ENCODE measurements around the gene ANGPTL2. TPM values are rescaled to one million over a fixed set of nuclear protein-coding genes. Genes with fewer than 3 reads are reported as not detected.
"Not testable (repeated sequence)": the region's sequence is repeated elsewhere in the genome, so short reads cannot be mapped to it uniquely, and the experiment has no call there.

Gene ANGPTL2
- total and polyA plus RNA-seq, 3 experiments from 2014 or later: not detected

- peak overlapping the region in 1 of 7 donors; percentile 56 for H3K4me3 Mint-ChIP-seq
- H3K36me3 Mint-ChIP-seq: peaks cover 0 to 9% (median 1%) of the 10 kb centered on the region in 3 donors
- no peaks in the 10 kb centered on the region for H3K9me3 Mint-ChIP-seq
- H3K36me3 ChIP-seq (ENCODE audit: insufficient read depth, low read length): no peaks in the 10 kb centered on the region
- H3K27ac ChIP-seq (ENCODE audit: low read depth, low read length): no peak overlapping the region
- peak overlapping the region in 2 of 8 donors; percentile 43 to 51 for H3K27ac Mint-ChIP-seq
- no peaks in the 10 kb centered on the region for H3K4me1 ChIP-seq (ENCODE audit: insufficient read depth, low read length)
- no peaks in the 10 kb centered on the region for H3K9me3 ChIP-seq (ENCODE audit: low read length)
- H3K27me3 ChIP-seq (ENCODE audit: insufficient read depth, low read length, poor library complexity, severe bottlenecking): no peaks in the 10 kb centered on the region
- ChIA-PET CTCF (interaction anchor here (0.9 to 1.2 kb wide), 2 partner anchors 11 to 13 kb away, joined by 3 read pairs; no protein-coding TSS in a partner anchor), POLR2A (no interaction called here)
- peaks cover 6 to 7% of the 10 kb centered on the region in 2 donors for H3K27me3 Mint-ChIP-seq
- no peak for DNase-seq
- H3K4me3 ChIP-seq (ENCODE audit: low read length): no peak overlapping the region
- H3K4me1 Mint-ChIP-seq: peaks cover 3 to 11% (median 7%) of the 10 kb centered on the region in 3 donors
Observed at GRCh38 chr9:127149463-127150390, 27.3 kb upstream of the ANGPTL2 start.

DNA sequence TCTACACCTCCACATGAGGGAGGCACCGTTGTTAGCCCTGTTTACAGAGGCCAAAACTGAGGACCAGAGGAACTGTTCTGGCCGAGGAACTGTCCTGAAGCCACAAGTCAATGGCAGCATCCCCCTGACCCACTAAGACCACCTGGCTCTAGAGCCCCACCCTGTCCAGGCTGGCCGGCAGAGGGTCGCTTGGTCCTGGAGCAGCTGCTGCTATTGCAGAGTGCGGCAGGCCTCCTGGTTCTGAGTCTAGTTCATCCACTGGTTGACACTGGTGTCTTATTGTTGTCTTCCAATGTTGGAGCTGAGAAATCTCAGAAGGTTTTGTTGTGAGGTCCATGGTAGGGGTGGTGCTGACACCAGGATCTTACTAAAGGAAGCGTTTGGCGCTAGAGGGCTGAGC, 26.6 kb upstream of the ANGPTL2 start:
- H3K4me1 ChIP-seq (ENCODE audit: insufficient read depth, low read length): no peaks in the 10 kb centered on the region
- H3K36me3 Mint-ChIP-seq: peaks cover 0 to 9% (median 1%) of the 10 kb centered on the region in 3 donors
- H3K9me3 Mint-ChIP-seq: no peaks in the 10 kb centered on the region
- DNase-seq: no peak
- no peaks in the 10 kb centered on the region for H3K9me3 ChIP-seq (ENCODE audit: low read length)
- H3K36me3 ChIP-seq (ENCODE audit: insufficient read depth, low read length): no peaks in the 10 kb centered on the region
- ChIA-PET CTCF (interaction anchor here (0.9 to 1.2 kb wide), 2 partner anchors 12 kb away, joined by 3 read pairs; no protein-coding TSS in a partner anchor), POLR2A (no interaction called here)
- H3K4me3 Mint-ChIP-seq: no peak overlapping the region
- H3K27me3 Mint-ChIP-seq: peaks cover 6 to 7% of the 10 kb centered on the region in 2 donors
- H3K27ac ChIP-seq (ENCODE audit: low read depth, low read length): no peak overlapping the region
- H3K27me3 ChIP-seq (ENCODE audit: insufficient read depth, low read length, poor library complexity, severe bottlenecking): no peaks in the 10 kb centered on the region
- H3K27ac Mint-ChIP-seq: no peak overlapping the region
- no peak overlapping the region for H3K4me3 ChIP-seq (ENCODE audit: low read length)
- H3K4me1 Mint-ChIP-seq: peaks cover 0 to 4% (median 0%) of the 10 kb centered on the region in 3 donors

GRCh38 chr9:127148014-127148413, 25.6 kb upstream of the ANGPTL2 start:
- no peak overlapping the region for H3K4me3 ChIP-seq (ENCODE audit: low read length)
- no peaks in the 10 kb centered on the region for H3K9me3 Mint-ChIP-seq
- H3K9me3 ChIP-seq (ENCODE audit: low read length): no peaks in the 10 kb centered on the region
- H3K4me3 Mint-ChIP-seq: no peak overlapping the region
- peaks cover 6 to 7% of the 10 kb centered on the region in 2 donors for H3K27me3 Mint-ChIP-seq
- H3K36me3 Mint-ChIP-seq: peaks cover 0 to 9% (median 1%) of the 10 kb centered on the region in 3 donors
- no peaks in the 10 kb centered on the region for H3K4me1 Mint-ChIP-seq
- no peak for DNase-seq
- H3K27ac ChIP-seq (ENCODE audit: low read depth, low read length): no peak overlapping the region
- H3K4me1 ChIP-seq (ENCODE audit: insufficient read depth, low read length): no peaks in the 10 kb centered on the region
- H3K27ac Mint-ChIP-seq: no peak overlapping the region
- H3K27me3 ChIP-seq (ENCODE audit: insufficient read depth, low read length, poor library complexity, severe bottlenecking): no peaks in the 10 kb centered on the region
- no peaks in the 10 kb centered on the region for H3K36me3 ChIP-seq (ENCODE audit: insufficient read depth, low read length)
- ChIA-PET CTCF (interaction anchor here (1.0 kb wide), 1 partner anchor 18 kb away, joined by 3 read pairs; no protein-coding TSS in a partner anchor), POLR2A (no interaction called here)

DNA sequence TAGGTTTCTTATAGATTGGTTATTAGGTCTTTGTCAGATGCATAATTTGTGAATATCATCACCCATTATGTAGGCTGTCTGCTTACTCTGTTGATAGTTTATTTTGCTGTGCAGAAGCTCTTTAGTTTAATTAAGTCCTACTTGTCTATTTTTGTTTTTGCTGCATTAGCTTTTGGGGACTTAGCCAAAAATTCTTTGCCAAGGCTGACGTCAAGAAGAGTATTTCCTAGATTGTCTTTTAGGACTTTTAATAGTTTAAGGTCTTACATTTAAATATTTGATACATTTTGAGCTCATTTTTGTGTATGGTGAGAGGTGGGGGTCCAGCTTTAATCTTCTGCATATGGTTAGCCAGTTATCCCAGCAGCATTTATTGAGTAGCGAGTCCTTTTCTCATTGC, 24.8 kb upstream of the ANGPTL2 start:
- H3K27me3 Mint-ChIP-seq: peaks cover 3 to 7% of the 10 kb centered on the region in 2 donors
- Histone ChIP-seq H3K36me3 (ENCODE audit: insufficient read depth, low read length) (no peaks in the 10 kb centered on the region), H3K4me1 (ENCODE audit: insufficient read depth, low read length) (no peaks in the 10 kb centered on the region), H3K27ac (ENCODE audit: low read depth, low read length) (no peak overlapping the region), H3K4me3 (ENCODE audit: low read length) (no peak overlapping the region), H3K9me3 (ENCODE audit: low read length) (no peaks in the 10 kb centered on the region), H3K27me3 (ENCODE audit: insufficient read depth, low read length, poor library complexity, severe bottlenecking) (no peaks in the 10 kb centered on the region)
- H3K4me1 Mint-ChIP-seq: no peaks in the 10 kb centered on the region
- no peak for DNase-seq
- ChIA-PET POLR2A (no interaction called here), CTCF (interaction anchor here (1.0 kb wide), 1 partner anchor 18 kb away, joined by 3 read pairs; no protein-coding TSS in a partner anchor)
- no peaks in the 10 kb centered on the region for H3K9me3 Mint-ChIP-seq
- H3K36me3 Mint-ChIP-seq: peaks cover 0 to 9% (median 1%) of the 10 kb centered on the region in 3 donors
- no peak overlapping the region for H3K27ac Mint-ChIP-seq
- no peak overlapping the region for H3K4me3 Mint-ChIP-seq

DNA sequence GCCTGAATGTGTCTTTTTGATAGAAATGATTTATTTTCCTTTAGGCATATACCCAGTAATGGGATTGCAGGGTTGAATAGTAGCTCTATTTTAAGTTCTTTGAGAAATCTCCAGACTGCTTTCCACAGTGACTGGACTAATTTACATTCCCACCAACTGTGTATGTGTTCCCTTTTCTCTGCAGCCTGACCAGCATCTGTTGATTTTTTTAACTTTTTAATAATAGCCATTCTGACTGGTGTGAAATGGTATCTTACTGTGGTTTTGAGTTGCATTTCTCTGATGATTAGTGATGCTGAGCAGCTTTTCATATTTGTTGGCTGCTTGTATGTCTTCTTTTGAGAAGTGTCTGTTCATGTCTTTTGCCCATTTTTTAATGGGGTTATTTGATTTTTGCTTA, 24.4 kb upstream of the ANGPTL2 start:
- H3K4me3 ChIP-seq (ENCODE audit: low read length); H3K9me3 Mint-ChIP-seq; H3K9me3 ChIP-seq (ENCODE audit: low read length); H3K27me3 ChIP-seq (ENCODE audit: insufficient read depth, low read length, poor library complexity, severe bottlenecking); H3K4me1 Mint-ChIP-seq; H3K27me3 Mint-ChIP-seq; H3K4me3 Mint-ChIP-seq; H3K36me3 ChIP-seq (ENCODE audit: insufficient read depth, low read length); DNase-seq; H3K36me3 Mint-ChIP-seq; POLR2A ChIA-PET; H3K4me1 ChIP-seq (ENCODE audit: insufficient read depth, low read length); H3K27ac Mint-ChIP-seq; H3K27ac ChIP-seq (ENCODE audit: low read depth, low read length): not testable (repeated sequence)
- CTCF ChIA-PET: interaction anchor here (1.0 kb wide), 1 partner anchor 19 kb away, joined by 3 read pairs; no protein-coding TSS in a partner anchor

- Mint-ChIP-seq H3K4me3 (no peak overlapping the region), H3K36me3 (peaks cover 0 to 9% (median 1%) of the 10 kb centered on the region in 3 donors), H3K27ac (no peak overlapping the region), H3K27me3 (peaks cover 3 to 4% of the 10 kb centered on the region in 2 donors), H3K9me3 (no peaks in the 10 kb centered on the region), H3K4me1 (no peaks in the 10 kb centered on the region)
- Histone ChIP-seq H3K36me3 (ENCODE audit: insufficient read depth, low read length) (no peaks in the 10 kb centered on the region), H3K9me3 (ENCODE audit: low read length) (no peaks in the 10 kb centered on the region), H3K4me1 (ENCODE audit: insufficient read depth, low read length) (no peaks in the 10 kb centered on the region), H3K4me3 (ENCODE audit: low read length) (no peak overlapping the region), H3K27me3 (ENCODE audit: insufficient read depth, low read length, poor library complexity, severe bottlenecking) (no peaks in the 10 kb centered on the region), H3K27ac (ENCODE audit: low read depth, low read length) (no peak overlapping the region)
- DNase-seq: no peak
- POLR2A ChIA-PET: no interaction called here
- CTCF ChIA-PET: no interaction called here
Observed at GRCh38 chr9:127144670-127145445, 22.4 kb upstream of the ANGPTL2 start.

GRCh38 chr9:127143920-127144465, 21.6 kb upstream of the ANGPTL2 start:
- no peaks in the 10 kb centered on the region for H3K9me3 ChIP-seq (ENCODE audit: low read length)
- H3K27ac ChIP-seq (ENCODE audit: low read depth, low read length): no peak overlapping the region
- Mint-ChIP-seq H3K4me1 (no peaks in the 10 kb centered on the region), H3K4me3 (no peak overlapping the region), H3K36me3 (peaks cover 0 to 9% (median 1%) of the 10 kb centered on the region in 3 donors), H3K9me3 (no peaks in the 10 kb centered on the region), H3K27ac (no peak overlapping the region), H3K27me3 (peaks cover 3 to 4% of the 10 kb centered on the region in 2 donors)
- no peaks in the 10 kb centered on the region for H3K36me3 ChIP-seq (ENCODE audit: insufficient read depth, low read length)
- H3K4me1 ChIP-seq (ENCODE audit: insufficient read depth, low read length): no peaks in the 10 kb centered on the region
- H3K27me3 ChIP-seq (ENCODE audit: insufficient read depth, low read length, poor library complexity, severe bottlenecking): no peaks in the 10 kb centered on the region
- ChIA-PET POLR2A (no interaction called here), CTCF (no interaction called here)
- DNase-seq: no peak
- H3K4me3 ChIP-seq (ENCODE audit: low read length): no peak overlapping the region
